HG03575 (cell line): ENCODE measurements around the gene BRD4.

Source experiments
- ATAC-seq: cut with Tn5 transposase; IDR thresholded peaks from one replicate; pipeline ENCODE4 v1.9.1; 2021; ENCODE audit not compliant: unreplicated experiment, insufficient number of reproducible peaks, low FRiP score; ENCODE audit errors: extremely low read depth

Gene BRD4

DNA sequence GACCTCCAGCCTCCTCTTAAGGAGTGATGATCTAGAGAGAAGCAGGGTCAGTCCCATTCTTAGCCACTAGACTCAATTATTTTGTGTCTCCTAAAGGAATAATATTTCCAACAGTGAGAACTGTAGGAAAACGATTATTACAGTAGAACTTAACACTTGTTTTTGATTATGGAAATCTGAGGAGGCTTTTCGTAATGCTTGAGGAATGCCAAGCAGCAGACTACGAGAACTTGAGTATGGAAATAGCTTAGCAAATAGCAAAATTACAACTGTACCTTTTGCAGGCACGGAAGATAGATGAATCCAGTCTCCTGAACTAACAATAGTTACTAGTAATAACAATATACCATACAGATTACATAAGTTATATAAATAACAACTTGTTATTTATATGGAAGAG is 12.2 kb downstream of the BRD4 start:
- ATAC-seq: no peak

DNA sequence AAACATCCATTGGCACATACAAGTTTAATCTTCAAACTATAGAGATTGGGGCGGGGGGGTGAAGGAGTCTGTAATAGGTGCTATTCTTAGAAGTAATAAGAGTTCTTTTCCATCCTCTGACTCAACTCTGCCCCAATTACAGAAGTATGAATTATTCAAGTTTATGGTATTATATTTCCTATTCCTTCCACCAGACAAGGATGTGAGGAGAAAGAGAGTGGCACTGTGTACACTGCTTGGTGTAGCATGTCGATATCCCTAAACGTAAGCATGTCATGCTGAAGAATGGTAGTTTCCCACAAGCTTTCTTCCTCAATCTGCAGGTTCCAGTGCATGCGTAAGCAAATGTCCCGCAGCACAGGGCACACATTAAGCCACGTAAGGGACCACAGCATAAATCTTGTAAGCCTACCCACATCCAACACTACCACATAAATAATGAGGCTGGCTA is 14.1 kb downstream of the BRD4 start:
- ATAC-seq: no peak

DNA sequence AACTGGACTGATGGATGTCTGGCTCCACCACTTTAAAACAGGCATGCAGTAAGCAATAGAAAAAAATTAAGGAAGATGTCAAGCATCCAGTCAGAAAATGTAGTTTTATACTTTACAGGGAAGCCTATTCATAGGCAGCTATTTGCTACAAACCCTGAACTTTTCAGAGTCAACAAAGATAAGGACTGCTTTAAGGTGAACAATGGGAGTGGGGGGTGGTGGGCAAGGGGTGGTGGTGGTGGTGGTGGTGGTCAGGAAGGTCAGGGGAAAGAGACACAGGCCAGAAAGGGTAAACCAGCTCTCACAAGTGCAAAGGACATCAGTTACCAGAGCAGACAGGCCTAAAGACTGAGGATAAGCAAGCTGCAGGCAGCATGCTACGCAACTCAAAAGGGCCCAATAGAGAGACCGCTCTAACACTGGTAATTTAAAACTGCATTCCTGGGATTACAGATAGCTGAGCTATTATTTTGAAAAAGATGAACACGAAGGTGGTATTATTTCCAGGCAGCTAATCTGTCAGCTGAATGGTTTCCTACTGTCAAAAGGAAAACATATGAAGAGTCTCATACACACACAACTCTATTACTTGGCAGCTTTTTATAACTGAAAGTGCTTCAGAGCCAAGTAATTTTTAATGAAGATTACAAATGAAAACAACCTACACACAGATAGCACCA is 14.8 kb downstream of the BRD4 start:
- ATAC-seq: no peak

DNA sequence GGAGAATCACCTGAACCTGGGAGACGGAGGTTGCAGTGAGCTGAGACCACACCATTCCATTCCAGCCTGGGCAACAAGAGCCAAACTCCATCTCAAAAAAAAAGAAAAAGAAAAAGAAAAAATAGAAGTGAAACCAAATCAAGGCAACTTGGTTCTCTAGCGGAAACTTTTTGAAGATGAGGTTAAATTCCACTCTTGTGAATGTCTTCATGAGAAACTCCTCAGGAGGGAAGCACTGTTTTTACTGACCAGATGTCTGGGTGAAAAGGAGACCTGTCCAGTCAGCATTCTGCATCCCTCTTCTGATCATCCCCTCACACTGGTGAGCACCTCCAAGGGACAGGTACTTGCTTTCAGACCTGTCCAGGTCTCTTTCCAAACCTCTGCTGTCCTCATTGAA is 15.8 kb downstream of the BRD4 start:
- ATAC-seq: no peak

DNA sequence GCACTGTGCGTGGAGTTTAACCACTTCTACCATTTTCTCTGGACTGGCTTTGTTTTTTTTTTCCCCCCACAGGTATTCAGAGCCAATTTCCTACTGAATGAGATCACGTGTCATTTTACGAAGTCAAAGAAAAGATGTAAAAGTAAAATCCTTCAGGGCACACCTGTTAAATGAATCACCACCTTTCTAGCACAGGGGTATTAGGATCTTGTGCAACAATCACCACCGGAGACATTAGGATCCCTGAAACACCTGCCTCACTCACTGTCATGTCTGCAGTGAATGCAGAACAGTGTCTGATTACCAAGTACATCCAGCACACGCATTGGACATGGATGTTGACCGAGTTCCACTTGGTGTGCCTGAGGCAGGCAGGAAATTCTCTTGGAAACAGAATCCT is 17.2 kb downstream of the BRD4 start:
- ATAC-seq: no peak

DNA sequence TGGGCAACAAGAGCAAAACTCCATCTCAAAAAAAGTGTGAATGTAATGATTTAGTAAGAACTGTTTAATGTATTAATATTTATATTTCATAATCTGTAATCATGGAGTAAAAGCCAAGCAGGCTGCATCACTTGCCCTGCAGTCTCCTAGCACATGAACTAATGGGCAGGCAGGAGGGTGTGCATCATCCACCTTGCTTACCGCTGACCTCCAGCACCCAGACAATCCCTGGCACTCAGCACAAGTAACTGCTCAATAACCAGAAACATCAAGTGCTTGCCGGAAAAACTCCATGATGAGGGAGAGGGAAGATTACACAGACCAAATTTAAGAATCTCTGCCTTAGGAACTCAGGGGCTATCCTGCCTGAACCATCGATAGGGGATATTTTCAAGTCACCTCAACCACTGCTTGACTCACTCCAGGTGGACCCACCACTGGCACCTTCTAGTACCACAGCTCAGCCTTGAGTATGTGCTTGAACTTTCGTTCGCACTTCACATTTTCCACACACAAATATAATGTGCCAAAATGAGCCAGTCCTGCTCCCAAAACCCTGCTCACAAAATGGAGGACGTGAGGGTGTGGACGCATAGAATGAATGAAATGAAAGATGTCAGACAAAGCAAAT is 18.6 kb downstream of the BRD4 start:
- ATAC-seq: no peak

DNA sequence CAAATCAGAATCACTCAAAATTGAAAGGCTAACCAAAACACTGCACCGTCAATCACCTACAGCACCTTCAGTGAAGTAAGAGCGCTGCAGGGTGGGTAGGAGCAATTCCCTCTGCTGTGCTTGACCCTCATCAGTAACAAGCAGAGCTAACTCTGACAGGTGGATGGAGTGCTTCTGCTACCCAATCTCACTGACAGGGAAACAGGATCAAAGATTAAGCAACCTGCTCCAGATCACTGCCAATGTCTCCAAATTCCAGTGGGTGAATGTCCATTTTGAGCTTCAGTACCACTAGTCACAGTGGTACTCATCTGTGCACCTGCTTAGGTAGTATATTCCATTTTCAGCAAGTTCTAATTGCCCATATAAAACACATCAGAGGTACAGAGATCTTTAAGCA is 25.2 kb downstream of the BRD4 start:
- no peak for ATAC-seq

DNA sequence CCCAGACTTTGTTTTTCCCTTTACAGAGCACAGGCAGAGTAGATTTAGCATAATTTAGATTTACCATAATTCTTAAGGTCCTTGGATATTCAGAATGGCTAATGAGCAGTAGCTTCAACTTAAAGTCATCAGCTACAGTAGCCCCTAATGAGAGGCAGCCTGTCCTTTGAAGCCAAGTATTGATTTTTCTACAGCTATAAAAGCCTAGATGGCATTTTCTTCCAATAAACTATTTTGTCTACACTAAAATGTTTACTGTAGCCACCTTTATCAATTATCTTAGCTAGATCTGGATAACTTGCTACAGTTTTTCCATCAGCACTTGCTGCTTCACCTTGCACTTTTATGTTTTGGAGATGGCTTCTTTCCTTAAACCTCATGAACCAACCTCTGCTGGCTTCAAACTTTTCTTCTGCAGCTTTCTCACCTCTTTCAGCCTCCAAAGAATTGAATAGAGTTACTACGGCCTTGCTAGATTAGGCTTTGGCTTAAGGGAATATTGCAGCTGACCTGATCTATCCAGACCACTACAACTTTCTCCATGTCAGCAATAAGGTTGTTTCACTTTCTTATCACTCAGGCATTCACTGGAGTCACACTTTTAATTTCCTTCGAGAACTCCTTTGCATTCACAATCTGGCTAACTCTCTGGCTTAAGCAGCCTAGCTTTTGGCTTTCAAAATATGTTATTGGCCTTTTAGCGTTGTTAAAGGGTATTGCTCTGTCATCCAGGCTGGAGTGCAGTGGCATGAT is 26.6 kb downstream of the BRD4 start:
- ATAC-seq: no peak

DNA sequence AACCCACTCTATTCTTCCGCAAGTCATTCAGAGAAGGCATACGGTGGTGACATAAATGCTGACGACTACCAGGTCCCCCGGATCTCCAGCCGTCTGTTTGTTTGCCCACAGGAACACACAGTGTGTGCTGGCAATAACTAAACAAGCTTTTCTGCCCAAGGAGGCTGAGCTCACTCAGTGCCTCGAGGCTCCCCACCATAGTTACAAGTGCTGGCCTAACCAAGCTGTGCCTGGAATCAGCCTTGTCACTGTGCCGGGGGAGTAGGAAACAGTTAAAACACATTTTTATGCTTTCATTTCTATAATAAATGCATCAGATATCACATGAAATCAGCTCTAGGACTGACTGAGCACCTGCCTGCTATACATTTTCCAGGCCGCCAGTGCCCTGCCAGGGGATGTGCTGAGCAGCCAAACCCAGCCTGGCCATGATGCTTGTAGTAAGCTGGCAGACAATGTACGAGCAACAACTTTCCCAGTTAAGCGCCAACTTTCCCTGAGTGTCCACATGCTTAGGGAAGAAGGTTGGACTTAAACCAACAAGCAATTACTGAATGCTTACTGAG is 28.1 kb downstream of the BRD4 start:
- ATAC-seq: no peak

DNA sequence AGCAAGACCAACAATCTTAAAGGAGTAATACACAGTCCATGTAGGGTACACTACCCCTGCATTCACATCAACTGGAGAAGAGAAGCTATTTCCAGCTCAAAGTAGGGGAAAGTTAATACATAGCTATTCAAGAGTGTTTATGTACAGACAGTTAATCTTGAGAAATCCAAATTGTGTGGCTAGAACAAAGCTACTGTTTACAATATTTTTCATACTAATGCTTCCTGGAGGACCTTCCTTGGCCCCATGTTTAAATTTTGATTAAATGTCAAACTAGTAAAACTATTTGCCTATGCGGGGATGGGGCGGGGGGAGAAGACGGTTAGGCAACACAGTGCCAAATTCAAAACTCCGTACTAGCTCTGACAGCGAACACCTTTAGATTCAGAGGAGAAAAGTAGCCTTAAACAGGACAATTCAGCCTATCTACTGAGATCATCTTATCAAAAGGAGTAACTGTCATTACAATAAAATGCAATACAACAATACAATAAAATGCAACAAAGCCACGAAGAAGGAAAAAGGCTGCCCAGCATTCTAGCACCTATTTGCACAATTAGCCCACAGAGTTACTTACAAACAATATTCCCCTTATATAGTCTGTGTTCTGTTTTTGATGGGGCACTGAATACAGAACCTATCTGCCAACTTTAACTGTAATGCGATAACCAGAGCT is 29.1 kb downstream of the BRD4 start:
- ATAC-seq: no peak

DNA sequence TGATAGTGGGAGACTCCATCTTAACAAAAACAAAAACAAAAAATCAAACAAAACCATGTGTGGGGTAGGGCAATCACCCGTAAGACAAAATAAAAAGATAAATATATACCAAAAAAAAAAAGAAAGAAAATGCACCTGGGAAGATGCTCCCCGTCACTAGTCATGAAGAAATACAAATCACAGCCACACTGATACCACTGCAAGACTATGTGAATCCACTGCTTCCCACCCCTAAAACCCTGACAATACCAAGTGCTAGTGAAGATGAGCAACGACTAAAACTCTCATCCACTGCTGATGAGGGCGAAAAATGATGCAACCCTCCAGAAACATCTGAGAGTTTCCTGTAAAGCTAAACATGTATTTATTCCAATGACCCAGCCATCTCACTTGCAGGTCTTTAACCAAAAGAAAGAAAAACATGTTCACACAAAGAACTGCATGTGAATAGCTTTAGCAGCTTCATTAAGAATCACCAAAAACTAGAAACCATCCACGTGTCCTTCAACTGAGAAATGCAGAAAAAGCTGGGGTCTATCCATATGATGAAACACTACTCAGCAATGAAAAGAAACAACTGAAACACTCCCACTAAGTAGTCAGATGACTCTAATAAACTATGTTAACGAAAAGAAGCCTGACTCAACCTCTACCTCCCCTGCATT is 31.7 kb downstream of the BRD4 start:
- ATAC-seq: no peak

DNA sequence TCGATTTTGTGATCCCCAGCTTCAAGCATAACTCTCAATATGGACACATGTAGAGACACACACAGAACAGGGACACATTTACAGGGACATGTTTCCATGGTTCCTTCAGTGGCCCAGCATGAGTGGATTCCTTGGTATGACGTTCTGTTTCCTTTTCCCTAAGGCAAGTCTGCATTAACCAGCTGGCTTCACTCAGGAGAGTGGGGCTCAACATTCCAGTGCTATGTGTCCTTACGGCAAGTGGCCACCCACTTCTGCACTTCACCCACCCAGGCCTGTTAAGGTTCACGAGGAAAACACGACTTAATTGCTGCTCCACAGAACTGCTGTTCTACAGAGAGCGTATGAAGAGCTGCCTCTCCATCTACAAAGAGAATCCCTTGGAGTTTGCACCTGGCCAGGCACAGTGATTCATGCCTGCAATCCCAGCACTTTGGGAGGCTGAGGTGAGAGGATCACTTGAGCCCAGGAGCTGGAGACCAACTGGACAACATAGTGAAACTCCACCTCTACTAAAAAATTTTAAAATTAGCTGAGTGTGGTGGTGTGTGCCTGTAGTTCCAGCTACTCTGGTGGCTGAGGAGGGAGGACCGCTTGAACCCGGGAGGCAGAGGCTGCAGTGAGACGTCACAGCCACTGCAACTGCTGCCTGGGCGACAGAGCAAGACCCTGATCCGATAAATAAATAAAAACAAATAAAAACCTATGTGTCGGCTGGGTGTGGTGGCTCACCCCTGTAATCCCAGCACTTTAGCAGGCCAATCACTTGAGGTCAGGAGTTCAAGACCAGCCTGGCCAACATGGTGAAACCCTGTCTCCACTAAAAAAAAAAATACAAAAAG is 32.5 kb downstream of the BRD4 start:
- ATAC-seq: no peak

DNA sequence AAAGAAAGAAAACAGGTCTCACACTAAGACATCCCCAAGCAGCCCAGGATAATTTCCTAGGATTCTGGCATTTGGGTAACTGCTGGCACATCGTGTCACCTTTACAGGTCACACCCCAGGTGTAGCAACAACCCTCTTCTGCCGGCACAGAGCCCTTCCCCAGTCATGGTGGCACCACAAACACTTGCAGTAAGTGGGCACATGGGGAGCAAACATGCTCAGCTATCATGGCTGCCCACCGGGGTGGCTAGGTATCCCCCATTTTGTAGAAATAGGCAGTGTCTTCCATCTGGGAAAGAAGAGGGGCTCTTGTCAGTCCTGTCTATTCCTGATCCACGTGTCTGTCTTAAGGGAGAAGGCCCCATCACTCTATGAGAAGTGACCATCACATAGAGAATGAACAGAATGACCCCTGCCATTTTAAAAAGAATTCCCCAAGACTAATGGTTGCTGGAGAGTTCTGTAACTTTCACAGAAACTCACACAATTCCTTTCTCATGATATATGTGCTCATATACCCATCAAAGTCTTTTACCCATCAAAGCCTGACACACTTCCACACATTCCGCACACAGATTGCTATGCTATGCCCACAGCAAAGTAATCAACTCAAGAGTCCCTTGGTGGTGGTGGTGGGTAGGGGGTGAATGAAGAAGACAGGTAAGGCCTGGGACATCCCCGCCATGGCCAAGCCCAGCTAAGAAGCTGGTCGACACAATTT is 33.3 kb downstream of the BRD4 start:
- ATAC-seq: no peak

DNA sequence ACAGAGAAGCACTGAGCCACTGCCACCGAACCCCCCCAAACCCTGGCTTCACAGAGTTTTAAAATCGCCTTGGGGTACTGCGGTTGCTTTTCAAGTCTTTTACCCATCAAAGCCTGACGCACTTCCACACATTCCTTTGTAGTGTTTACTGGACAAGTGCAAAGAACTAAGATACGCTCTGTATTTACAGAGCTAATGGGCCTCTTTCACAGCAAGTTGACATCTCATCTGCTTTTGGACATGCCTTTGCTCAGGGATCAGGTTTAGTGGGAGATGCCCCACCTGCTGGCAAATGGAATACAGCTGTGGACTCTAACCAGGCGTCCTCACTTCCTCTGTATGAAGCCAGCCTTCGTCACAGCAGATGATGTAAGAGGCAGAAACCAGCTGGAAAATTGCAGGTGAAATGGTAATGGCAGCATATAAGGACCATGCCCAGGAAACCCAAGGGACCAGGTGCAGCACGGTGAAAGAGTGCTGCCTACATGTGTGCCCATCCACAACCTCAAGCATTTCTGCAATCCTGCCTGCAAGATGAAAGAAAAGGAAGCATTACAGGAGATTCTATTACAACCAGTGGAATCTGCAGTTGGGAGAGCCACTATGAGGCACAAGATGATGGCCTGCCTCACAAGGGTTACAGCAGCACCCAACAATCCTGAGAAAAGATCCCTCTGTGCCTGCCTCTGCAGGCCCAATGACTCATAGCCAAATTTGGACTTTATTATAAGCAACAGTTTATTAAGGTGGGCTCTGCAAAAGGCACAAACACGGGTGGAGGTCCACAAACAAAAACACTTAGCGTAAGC is 34.7 kb downstream of the BRD4 start:
- no peak for ATAC-seq

DNA sequence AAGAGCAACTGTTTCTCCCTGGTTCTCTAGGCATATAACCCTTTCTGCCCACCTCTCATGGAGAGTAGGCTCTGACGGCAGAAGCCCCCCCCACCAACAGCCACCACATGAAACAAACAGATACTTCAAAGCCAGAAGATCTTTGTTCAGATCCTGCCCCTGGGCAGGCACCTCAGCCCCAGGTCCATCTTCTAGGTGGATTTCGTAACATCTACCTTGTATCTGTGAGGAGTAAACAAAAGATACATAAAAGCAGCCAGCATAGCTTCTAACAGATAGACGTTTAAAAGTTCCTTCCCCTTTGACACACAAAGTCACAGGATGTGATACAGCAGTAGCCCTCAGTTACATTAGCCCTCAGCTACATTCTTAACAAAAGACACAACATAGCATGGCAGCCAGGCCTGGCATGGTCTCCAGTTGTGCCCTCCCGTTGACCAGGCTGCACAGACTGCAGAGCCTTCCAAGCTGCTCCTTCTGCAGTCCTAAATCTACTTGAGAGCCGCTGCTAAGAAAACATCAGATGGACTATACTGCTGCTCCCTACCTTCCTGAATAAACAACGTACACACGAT is 35.4 kb downstream of the BRD4 start:
- no peak for ATAC-seq

DNA sequence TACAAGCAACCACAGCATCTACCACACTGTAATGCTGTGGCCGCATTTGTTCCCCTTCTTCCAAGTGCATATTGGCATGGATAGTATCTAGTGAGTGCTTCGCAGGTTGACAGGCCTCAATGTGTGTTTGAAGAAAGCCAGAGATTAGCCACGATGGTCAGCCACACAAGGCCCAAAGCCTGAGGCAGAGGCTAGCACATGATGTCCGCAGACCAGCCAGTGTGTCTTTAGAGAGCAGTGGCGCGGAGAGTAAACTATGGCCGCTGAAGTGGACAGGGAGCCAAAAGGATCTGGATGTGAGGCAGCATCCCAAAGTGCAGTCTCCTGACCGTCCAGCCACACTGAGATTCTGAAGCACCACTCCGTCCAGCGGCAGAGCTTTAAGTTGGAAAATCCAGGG is 36.0 kb downstream of the BRD4 start:
- ATAC-seq: no peak
